DMS53 treated with DMSO at 0.1 percent for 48 hours (cell line): ENCODE measurements around the gene MAPK4.
"Not testable (repeated sequence)": the region's sequence is repeated elsewhere in the genome, so short reads cannot be mapped to it uniquely, and the experiment has no call there.

Experiments
- DNase-seq: peaks from one replicate; lab custom pipeline; 2025; ENCODE audit not compliant: unreplicated experiment; lab: John Stamatoyannopoulos, UW

Gene MAPK4

DNA sequence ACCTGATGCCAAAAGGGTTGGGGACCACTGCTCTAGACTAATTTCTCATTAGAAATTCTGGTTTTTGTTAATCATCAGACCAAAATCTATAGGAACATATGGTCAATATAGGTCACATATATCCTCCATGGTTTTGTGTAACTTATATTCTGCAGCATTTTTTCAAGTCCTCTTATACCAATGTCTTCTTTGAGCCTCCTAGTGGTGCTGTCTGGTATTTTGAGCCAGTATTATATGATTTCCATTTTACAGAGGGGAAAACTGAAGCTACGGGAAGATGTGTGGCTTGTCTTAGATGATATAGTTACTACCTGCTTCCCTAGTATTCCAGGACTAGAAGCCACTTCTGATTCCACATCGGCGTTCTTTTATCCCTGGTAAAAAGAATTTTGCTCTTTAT is 13.8 kb downstream of the MAPK4 start:
- no peak for DNase-seq

DNA sequence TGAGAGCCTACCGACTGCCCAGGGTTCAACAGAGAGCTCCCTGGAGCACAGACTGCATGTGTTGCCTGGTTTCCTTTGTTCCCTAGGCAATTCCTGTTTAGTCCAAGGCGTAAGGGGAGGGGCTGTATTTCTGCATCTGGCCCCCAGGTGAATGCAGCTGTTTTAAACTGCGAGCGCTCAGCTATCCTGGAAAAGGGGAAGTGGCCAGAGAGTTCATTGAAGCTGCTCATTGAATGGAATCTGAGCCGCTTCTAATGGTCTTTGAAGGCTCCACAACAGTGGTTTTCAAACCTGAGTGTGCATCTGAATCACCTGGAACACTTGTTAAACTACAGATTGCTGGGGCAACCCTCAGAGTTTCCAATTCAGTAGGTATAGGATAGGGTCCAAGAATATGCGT is 18.1 kb downstream of the MAPK4 start:
- DNase-seq, result no peak

- no peak for DNase-seq
These were observed 18.8 kb downstream of the MAPK4 start for GRCh38 chr18:50578651-50579050.

GRCh38 chr18:50579061-50579774 is 19.3 kb downstream of the MAPK4 start:
- DNase-seq, result no peak

DNA sequence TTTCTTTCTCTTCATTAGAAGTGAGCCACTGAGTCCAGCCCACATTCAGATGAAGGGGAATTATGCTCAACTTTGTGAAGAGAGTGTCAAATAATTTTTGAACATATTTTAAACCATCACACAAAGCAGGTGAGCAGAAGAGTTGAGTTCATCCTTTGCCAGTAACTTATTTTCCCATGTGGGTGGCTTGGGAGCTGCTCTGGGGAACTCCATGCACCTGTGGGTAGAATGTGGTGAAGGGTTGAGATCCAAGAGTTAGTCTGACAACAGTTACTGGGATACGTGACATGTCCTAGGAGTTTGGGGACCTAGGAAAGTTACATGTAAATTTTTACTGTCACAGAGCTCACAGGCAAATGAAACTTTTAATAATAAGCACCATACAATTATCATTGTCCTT is 21.6 kb downstream of the MAPK4 start:
- no peak for DNase-seq

DNA sequence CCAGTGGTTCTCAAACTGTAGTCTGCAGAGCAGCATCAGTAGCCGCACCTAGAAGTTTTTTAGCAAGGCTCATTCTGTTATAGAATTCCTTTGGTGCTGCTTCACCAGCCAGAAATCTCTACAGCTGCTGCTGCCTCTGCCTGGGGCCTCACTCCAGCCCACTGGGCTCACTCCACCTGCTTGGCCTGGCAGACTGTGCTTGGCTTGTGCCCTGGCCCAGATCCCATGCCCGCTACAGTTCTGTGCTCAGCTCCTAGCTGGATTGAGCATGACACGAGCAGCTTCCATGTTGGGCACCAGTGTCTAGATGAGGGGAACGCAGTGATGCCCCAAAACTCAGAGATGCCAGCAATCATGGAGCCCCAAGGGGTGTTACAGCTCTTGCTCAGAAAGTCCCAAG is 22.6 kb downstream of the MAPK4 start:
- no peak for DNase-seq

GRCh38 chr18:50586710-50587109 is 26.8 kb downstream of the MAPK4 start:
- DNase-seq, result peak; percentile 3

GRCh38 chr18:50590593-50590992 is 30.7 kb downstream of the MAPK4 start:
- peak; percentile 93 for DNase-seq

DNA sequence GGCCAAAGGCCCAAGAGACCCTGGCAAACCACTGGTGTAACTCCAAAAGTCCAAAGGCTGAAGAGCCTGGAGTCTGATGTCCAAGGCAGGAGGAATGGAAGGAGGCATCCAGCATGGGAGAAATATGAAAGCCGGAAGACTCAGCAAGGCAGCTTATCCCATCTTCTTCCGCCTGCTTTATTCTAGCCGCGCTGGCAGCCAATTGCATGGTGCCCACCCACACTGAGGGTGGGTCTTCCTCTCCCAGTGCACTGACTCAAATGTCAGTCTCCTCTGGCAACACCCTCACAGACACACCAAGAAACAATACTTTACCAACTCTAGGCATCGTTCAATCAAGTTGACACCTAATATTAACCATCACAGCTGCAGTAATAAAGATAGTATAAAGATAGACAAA is 34.1 kb downstream of the MAPK4 start:
- DNase-seq, result no peak

DNA sequence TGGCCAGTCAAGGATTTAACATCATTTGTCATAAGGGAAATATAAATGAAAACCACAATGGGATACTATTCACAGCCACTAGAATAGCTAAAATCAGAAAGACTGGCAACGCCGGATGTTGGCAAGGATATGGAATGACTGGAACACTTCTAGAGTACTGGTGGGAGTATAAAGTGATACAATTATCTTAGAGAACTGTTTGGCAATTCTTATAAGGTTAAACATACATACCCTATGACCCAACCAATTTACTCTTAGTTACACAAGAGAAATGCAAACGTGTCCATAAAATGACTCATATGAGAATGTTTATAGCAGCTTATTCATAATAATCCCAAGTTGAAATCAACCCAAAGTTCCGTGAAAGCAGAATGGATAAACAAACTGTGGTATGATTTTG is 35.1 kb downstream of the MAPK4 start:
- no peak for DNase-seq

DNA sequence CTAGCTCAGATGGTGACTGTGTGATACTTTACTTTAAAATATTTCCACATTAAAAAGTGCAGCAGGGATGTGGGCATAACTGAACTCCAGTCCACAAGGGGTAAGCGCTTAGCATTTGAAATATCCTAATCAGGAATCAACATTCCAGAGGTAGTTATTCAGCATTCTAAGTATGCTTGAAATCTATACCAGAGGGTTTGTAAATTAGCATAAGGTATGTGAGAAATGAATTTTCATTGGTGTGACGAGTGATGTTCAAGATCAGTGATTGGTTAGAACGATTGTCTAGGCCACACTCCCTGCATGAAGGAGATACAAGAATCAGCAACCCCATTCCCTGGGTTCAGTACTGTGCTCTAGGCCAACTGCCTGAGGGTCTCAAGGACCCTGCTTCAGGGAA is 42.6 kb downstream of the MAPK4 start:
- no peak for DNase-seq

GRCh38 chr18:50606609-50607008 is 46.7 kb downstream of the MAPK4 start:
- DNase-seq, result no peak

DNA sequence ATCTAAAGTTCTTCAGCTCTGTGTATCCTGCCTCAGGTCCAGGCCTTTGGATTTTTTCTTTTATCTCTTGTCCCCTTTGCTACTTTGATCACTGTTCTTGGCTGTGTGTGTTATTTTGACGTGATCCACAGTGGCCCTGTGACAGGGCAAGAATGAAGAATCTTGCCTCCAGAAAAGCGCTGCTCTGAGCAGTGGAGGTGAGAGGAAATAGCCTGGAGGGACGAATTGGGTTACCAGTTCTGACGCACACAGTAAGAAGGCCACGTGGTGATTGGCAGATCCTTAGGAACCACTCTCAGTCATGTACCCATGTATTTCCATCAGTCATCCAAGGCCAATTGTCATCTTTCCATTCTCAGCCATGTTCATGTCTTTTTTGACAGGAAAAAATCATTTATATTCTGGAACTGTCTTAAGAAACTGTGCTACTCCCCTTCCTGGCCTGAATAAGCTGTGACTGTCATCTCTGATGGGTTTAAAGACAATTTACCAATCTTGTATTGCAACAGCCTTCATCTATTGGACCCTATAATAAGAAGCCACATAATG is 47.6 kb downstream of the MAPK4 start:
- no peak for DNase-seq

DNA sequence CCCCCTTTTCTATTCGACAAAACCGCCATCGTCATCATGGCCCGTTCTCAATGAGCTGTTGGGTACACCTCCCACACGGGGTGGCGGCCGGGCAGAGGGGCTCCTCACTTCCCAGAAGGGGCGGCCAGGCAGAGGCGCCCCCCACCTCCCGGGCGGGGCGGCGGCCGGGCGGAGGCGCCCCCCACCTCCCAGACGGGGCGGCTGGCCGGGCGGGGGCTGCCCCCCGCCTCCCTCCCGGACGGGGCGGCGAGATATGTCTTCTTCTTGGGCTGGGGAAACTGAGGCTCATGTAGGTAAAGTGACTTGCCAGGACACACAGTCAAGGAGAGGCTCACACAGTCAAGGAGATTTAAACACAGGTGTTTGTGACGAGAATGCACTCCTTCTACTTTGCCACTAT is 49.3 kb downstream of the MAPK4 start:
- DNase-seq, result not testable (repeated sequence)

- peak; percentile 9 for DNase-seq
These were observed 50.5 kb downstream of the MAPK4 start for GRCh38 chr18:50610349-50610748.

- no peak for DNase-seq
These were observed 51.6 kb downstream of the MAPK4 start for GRCh38 chr18:50611529-50611941.

GRCh38 chr18:50614838-50615237 is 55.0 kb downstream of the MAPK4 start:
- DNase-seq, result no peak

DNA sequence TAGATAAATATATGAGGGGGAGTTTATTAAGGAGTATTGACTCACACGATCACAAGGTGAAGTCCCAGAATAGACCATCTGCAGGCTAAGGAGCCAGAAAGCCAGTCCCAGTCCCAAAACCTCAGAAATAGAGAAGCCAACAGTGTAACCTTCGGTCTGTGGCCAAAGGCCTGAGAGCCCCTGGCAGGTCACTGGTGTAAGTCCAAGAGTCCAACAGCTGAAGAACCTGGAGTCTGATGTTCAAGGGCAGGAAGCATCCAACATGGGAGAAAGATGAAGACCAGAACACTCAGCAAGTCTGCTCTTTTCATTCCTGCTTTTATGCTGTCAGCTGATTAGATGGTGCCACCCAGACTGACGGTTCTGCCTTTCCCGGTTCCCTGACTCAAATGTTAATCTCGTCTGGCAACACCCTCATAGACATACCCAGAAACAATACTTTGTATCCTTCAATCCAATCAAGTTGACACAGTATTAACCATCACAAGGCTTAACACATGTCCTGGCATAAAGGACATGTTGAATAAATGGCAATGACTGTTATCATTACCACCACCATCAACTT is 56.7 kb downstream of the MAPK4 start:
- DNase-seq, result no peak

GRCh38 chr18:50619861-50620275 is 60.0 kb downstream of the MAPK4 start:
- DNase-seq, result no peak

- no peak for DNase-seq
These were observed 60.4 kb downstream of the MAPK4 start for GRCh38 chr18:50620319-50620718.

DNA sequence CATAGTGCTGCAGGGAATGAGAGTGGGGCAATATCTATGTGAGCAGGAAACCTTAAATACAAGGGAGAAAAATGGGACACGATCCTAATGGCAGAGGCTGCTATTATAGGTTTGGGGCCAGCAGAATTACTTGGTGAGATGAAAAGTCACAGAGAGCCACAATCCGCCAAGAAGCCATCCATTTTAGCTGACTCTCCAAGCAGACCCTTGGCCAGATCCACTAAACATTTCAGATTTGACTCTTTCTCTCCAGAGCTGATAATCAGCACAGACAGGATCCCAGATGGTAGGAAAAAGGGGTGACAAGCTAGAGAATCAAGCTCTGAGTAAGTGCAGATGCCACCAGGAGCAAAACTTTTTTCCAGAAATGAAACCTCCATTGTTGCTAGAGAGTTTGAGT is 61.5 kb downstream of the MAPK4 start:
- DNase-seq, result no peak

- DNase-seq, result no peak
These were observed 62.4 kb downstream of the MAPK4 start for GRCh38 chr18:50622320-50622719.
